Ishikawa (cell line): ENCODE results near the gene SGK1.

ENCODE experiments used
- CEBPB ChIP-seq: IDR thresholded peaks from 2 replicates; pipeline ENCODE4 v1.6.1; 2012
- EGR1 ChIP-seq: IDR thresholded peaks from 2 replicates; pipeline ENCODE4 v1.6.1; 2012
- EP300 ChIP-seq: IDR thresholded peaks from 2 replicates; pipeline ENCODE4 v1.6.1; 2012; ENCODE audit warnings: borderline replicate concordance
- FOXM1 ChIP-seq: IDR thresholded peaks from 2 replicates; pipeline ENCODE4 v1.6.1; 2012; ENCODE audit warnings: low read depth, borderline replicate concordance
- NFIC ChIP-seq: IDR thresholded peaks from 2 replicates; pipeline ENCODE4 v1.6.1; 2012
- RAD21 ChIP-seq: IDR thresholded peaks from 2 replicates; pipeline ENCODE4 v1.6.1; 2012; ENCODE audit warnings: low read depth
- TAF1 ChIP-seq: IDR thresholded peaks from 2 replicates; pipeline ENCODE4 v1.6.1; 2012; ENCODE audit warnings: low read depth, mild to moderate bottlenecking
- TCF12 ChIP-seq: IDR thresholded peaks from 2 replicates; pipeline ENCODE4 v1.6.1; 2012; ENCODE audit warnings: low read depth
- TEAD4 ChIP-seq: IDR thresholded peaks from 2 replicates; pipeline ENCODE4 v1.6.1; 2012
- YY1 ChIP-seq: IDR thresholded peaks from 2 replicates; pipeline ENCODE4 v1.6.1; 2012; ENCODE audit warnings: low read depth
- ZBTB7A ChIP-seq: IDR thresholded peaks from 2 replicates; pipeline ENCODE4 v1.6.1; 2012; ENCODE audit warnings: low read depth
- TF ChIP-seq, protein P1 (sequence below): IDR thresholded peaks from 2 replicates; pipeline ENCODE4 v1.6.1; 2012
- TF ChIP-seq, protein P2 (sequence below): IDR thresholded peaks from 2 replicates; pipeline ENCODE4 v1.6.1; 2012; ENCODE audit warnings: low read depth, mild to moderate bottlenecking
- TF ChIP-seq, protein P3 (sequence below): IDR thresholded peaks from 2 replicates; pipeline ENCODE4 v1.6.1; 2012

DNA sequence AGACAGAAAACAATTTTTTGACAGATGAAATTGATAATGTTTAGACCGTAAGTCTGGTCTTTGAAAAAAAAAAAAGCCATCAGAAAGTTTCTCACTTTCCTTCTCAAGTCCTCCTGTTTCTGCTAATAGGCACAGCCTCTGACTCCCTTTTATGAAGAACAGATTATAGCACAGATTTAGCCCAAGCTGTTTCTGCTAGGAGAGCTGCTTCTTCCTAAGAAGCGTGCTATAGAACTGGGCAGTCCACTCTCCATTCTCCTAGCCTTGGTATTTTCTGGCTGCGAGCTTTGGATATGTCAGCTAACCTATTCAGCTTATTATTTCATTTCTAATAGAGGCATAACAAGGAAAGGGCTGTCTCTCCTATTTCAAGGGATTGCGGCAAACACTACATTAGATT is 112.5 kb downstream of the SGK1 start:
- TF ChIP-seq TEAD4 = no peak
- TF ChIP-seq EGR1 = no peak
- TF ChIP-seq, protein P1, sequence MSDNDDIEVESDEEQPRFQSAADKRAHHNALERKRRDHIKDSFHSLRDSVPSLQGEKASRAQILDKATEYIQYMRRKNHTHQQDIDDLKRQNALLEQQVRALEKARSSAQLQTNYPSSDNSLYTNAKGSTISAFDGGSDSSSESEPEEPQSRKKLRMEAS = no peak
- no peak for TF ChIP-seq EP300
- TF ChIP-seq TCF12 = no peak
- TF ChIP-seq YY1 = no peak
- TF ChIP-seq FOXM1 = no peak
- TF ChIP-seq, protein P2, sequence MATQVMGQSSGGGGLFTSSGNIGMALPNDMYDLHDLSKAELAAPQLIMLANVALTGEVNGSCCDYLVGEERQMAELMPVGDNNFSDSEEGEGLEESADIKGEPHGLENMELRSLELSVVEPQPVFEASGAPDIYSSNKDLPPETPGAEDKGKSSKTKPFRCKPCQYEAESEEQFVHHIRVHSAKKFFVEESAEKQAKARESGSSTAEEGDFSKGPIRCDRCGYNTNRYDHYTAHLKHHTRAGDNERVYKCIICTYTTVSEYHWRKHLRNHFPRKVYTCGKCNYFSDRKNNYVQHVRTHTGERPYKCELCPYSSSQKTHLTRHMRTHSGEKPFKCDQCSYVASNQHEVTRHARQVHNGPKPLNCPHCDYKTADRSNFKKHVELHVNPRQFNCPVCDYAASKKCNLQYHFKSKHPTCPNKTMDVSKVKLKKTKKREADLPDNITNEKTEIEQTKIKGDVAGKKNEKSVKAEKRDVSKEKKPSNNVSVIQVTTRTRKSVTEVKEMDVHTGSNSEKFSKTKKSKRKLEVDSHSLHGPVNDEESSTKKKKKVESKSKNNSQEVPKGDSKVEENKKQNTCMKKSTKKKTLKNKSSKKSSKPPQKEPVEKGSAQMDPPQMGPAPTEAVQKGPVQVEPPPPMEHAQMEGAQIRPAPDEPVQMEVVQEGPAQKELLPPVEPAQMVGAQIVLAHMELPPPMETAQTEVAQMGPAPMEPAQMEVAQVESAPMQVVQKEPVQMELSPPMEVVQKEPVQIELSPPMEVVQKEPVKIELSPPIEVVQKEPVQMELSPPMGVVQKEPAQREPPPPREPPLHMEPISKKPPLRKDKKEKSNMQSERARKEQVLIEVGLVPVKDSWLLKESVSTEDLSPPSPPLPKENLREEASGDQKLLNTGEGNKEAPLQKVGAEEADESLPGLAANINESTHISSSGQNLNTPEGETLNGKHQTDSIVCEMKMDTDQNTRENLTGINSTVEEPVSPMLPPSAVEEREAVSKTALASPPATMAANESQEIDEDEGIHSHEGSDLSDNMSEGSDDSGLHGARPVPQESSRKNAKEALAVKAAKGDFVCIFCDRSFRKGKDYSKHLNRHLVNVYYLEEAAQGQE = no peak
- no peak for TF ChIP-seq RAD21
- TF ChIP-seq, protein P3, sequence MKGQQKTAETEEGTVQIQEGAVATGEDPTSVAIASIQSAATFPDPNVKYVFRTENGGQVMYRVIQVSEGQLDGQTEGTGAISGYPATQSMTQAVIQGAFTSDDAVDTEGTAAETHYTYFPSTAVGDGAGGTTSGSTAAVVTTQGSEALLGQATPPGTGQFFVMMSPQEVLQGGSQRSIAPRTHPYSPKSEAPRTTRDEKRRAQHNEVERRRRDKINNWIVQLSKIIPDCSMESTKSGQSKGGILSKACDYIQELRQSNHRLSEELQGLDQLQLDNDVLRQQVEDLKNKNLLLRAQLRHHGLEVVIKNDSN = no peak
- no peak for TF ChIP-seq ZBTB7A
- no peak for TF ChIP-seq CEBPB
- TF ChIP-seq NFIC = no peak
- TF ChIP-seq TAF1 = no peak
